Adrenal gland (tissue), 5 donors: ENCODE measurements around the gene KDM4B.

Experiments
- POLR2A ChIP-seq, 2 donors: fragments of 450-650 bp; IDR thresholded peaks; one replicate each; pipeline ENCODE4 v1.6.1; 2017; ENCODE audit warnings: antibody characterized with exemption in 2 of 2, mild to moderate bottlenecking in 2 of 2, moderate library complexity in 1 of 2
- TF ChIP-seq, protein P1 (sequence below), 6 experiments: fragments of 450-650 bp in 4 of 6; fragments of 200-600 bp in 2 of 6; sonication (generic) in 1 of 6; IDR thresholded peaks; 1 replicate in 5 of 6; 2 replicates in 1 of 6; pipeline versions ENCODE4 v1.5.1 to v1.8.0; 2016 to 2021; ENCODE audit warnings: antibody characterized with exemption in 6 of 6, mild to moderate bottlenecking in 2 of 6, moderate library complexity in 1 of 6
- donor health status: DM: no; HTN: no; CAD: no.

DNA sequence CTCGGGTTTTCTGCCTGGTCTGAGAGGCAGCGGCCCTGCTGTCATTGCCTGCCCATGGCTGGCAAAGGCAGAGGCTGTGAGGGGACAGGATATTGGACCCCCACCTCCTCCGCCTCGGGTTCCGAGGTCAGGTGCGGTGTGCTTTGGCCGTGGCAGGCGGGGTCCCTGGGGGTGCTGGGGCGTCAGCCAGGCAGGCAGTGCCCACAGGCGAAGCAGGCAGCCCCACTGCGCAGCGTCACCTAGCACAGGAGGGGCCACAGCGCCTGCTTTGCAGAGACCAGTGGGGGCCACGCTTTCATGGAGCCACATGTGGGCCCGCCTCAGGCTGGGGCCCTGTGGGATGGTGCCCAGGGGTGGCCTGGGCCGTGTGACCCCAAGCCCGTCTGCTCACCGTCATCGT is 96.0 kb downstream of the KDM4B start:
- TF ChIP-seq, protein P1, sequence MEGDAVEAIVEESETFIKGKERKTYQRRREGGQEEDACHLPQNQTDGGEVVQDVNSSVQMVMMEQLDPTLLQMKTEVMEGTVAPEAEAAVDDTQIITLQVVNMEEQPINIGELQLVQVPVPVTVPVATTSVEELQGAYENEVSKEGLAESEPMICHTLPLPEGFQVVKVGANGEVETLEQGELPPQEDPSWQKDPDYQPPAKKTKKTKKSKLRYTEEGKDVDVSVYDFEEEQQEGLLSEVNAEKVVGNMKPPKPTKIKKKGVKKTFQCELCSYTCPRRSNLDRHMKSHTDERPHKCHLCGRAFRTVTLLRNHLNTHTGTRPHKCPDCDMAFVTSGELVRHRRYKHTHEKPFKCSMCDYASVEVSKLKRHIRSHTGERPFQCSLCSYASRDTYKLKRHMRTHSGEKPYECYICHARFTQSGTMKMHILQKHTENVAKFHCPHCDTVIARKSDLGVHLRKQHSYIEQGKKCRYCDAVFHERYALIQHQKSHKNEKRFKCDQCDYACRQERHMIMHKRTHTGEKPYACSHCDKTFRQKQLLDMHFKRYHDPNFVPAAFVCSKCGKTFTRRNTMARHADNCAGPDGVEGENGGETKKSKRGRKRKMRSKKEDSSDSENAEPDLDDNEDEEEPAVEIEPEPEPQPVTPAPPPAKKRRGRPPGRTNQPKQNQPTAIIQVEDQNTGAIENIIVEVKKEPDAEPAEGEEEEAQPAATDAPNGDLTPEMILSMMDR (IDR thresholded peaks at IDR 0.05): no peak
- no peak for TF ChIP-seq POLR2A (IDR thresholded peaks at IDR 0.05)
